Epithelial cell of prostate (primary cell): ENCODE measurements around the gene LEKR1.
A peak's percentile ranks its signal among the peaks of the same experiment; 100 is the strongest.
"Not testable (repeated sequence)": the region's sequence is repeated elsewhere in the genome, so short reads cannot be mapped to it uniquely, and the experiment has no call there.

Source experiments
- DNase-seq: peaks from one replicate; pipeline ENCODE4 v3.0.0-alpha.2; 2011; ENCODE audit warnings: low read depth, low spot score
- H3K27ac ChIP-seq: fragments of 450-650 bp; 2 replicates; pipeline ENCODE4 v1.5.1; 2017; ENCODE audit warnings: mild to moderate bottlenecking

The LEKR1 gene

DNA sequence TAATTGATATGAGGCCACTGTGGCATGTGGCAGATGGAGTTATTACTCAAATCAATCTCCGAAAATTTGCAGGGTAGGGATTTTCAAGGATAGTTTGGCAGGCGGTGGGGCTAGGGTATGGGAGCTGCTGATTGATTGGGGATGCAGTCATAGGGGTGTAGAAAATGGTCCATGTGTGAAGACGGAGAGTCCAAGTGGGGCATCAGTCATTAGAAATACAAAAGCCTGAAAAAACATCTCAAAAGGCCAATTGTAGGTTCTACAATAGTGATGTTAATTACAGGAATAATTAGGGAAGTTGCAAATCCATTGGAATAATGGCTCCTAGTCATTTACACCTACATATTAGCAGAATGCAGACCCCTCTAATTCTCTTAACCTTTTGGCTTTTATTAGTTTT is 4.9 kb downstream of the LEKR1 start:
- DNase-seq, result no peak
- no peak overlapping the region for H3K27ac ChIP-seq

DNA sequence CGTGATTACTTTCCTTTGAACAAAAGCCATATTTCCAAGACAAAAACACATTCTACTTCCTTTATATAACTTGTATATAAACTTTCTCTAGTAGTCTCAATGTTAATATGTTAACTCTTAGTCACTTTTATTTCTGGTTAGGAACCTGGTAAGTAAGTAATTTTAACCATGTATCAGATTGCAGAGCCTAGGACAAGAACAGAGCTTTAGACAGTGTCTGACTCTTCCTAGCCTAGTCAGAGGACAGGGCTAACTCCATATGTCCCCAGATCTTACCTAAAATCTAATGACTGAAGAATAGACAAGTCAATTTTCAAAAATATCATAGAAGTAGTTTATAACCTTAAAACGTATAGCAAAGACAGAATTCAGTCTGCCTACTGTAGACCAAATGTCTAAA is 8.3 kb downstream of the LEKR1 start:
- no peak overlapping the region for H3K27ac ChIP-seq
- no peak for DNase-seq

DNA sequence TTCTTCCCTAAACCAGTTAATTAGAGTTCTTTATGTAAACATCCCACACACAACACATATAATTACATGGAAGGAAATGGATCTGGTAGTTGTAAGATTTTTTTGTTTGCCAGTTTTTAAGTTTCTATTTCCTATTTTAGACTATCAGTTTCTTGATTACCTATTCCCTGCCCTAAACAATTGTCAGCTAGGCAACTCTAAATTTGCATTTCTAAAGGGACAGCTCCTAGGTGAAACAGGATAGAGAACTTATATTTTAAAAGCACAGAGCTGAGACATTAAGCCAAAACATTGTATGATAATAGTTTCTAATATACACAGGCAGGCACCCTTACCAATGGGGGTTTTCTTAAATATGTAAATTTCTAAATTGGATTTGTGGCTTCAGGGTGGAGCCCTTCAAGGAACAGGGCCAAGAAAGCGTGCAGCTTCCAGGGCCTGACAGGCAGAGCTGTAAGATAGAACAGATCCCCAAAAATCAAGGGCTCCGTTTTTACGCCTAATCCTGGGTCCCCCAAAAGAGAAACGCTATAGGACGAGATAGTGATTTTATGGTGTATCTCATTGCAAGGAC is 8.9 kb downstream of the LEKR1 start:
- H3K27ac ChIP-seq, result no peak overlapping the region
- DNase-seq, result no peak

DNA sequence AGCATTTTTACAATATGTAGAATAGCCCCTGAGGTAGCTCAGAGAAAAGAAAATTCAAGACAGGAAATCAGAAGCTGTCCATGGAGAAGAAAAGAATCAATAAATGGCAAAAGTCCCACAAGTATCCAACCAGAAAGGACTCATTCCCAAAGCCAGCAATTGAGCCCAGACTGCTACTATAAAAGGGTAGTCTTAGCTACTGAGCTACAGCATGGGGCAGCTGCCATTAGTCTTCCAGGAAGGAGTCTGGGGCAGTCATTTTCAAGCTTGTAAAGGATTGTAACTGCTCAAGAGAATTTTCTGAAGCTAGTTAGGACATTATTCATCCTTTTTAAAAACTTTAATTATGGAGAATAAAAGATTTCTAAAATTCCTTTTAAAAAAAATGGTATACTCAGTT is 10.5 kb downstream of the LEKR1 start:
- no peak for DNase-seq
- H3K27ac ChIP-seq, result no peak overlapping the region

DNA sequence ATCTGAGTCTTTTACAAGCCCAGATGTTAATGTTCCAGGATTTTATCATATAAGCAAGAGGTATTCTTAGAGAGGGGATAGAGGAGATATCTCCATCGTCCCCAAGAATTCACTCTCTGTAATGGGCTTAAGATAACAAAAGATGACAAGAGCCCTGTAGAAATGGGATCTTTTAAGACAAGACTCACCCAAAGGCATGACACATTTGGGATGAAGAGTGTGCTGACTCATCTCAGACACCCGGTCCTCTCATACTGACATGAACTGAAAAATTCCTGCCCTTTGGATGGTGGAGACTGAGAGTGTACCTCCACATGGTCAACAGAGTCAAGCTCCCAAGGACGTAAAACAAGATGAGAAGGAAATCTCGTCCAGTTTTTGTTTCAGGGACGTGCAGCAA is 11.0 kb downstream of the LEKR1 start:
- no peak for DNase-seq
- no peak overlapping the region for H3K27ac ChIP-seq

GRCh38 chr3:156838035-156838434 is 11.9 kb downstream of the LEKR1 start:
- no peak for DNase-seq
- H3K27ac ChIP-seq, result no peak overlapping the region

- H3K27ac ChIP-seq, result no peak overlapping the region
- DNase-seq, result no peak
Measured at GRCh38 chr3:156840826-156841689, 14.9 kb downstream of the LEKR1 start.

DNA sequence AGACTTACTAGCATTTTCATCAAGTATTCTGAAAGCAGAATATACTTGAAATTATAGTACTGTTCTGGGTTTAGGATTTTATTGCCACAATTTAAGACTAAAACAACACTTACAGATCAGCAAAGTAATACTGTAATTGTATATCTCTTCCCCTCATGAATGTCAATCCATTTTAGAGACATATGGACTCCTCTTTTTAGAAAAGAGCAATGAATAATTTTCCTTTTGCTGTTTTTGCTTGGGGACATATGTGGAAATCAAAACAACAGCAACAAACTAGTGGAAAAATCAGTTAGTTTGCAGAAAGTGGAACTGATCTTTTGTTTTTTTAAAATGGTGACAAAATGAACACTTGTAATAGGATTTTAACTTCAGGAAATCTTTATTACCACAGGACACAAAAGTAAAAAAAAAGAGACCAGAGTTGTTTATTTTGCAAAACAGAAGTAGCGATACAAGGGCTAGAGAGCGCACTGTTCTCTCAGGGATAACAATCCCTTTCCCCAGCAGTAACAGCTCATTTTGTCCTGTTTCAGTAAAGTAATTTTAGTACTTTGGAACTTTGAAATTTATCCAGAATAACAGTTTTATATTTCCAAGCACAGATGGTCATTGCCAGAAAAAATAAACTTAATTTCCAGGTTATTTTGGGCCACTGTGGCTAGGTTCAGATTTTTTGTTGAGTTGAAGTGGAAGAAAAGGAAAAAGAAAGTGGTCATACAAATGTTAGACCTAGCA is 17.1 kb downstream of the LEKR1 start:
- H3K27ac ChIP-seq, result no peak overlapping the region
- no peak for DNase-seq

GRCh38 chr3:156847752-156848448 is 21.7 kb downstream of the LEKR1 start:
- no peak for DNase-seq
- H3K27ac ChIP-seq, result no peak overlapping the region

DNA sequence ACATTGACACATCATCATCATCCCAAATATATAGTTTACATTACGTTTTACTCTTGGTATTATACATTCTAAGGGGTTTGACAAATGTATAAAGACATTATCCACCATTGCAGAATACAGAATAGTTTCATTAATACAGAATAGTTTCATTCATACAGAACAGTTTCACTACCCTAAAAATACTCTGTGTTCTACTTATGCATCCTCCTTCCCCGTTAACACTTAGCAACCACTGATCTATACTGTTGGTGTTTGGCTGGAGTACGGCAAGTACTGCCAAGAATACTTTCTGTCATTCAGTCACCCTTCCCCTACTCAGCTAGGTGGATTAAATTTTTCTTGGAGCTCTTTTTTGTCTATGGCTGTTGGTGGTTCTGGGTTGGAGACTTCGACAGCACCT is 33.4 kb downstream of the LEKR1 start:
- DNase-seq, result no peak
- no peak overlapping the region for H3K27ac ChIP-seq

DNA sequence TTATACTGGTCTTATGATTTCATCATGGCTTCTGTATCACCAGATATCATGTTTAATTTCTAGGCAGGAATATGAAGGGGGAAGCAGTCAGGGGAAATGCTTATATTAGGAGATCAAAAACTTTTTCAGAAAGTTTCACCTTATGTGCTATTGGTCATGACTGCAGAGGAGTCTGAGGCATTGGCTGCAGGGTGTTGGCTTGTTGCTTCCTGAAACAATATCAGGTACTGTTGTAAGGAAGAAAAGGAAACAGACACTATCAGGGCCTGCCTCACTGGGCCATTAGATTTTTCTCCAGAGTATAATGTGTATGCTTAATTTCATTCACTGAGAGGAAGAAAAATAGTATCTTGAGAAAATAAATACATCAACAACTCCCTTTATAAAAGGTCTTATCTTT is 34.7 kb downstream of the LEKR1 start:
- peak overlapping the region; percentile 55 for H3K27ac ChIP-seq
- no peak for DNase-seq

- peak overlapping the region; percentile 55 for H3K27ac ChIP-seq
- DNase-seq, result no peak
Measured at GRCh38 chr3:156862338-156862737, 36.2 kb downstream of the LEKR1 start.

- DNase-seq, result no peak
- H3K27ac ChIP-seq, result no peak overlapping the region
Measured at GRCh38 chr3:156865732-156866131, 39.6 kb downstream of the LEKR1 start.

- no peak overlapping the region for H3K27ac ChIP-seq
- no peak for DNase-seq
Measured at GRCh38 chr3:156867174-156867573, 41.0 kb downstream of the LEKR1 start.

- no peak overlapping the region for H3K27ac ChIP-seq
- no peak for DNase-seq
Measured at GRCh38 chr3:156867920-156868319, 41.8 kb downstream of the LEKR1 start.

GRCh38 chr3:156873906-156874305 is 47.8 kb downstream of the LEKR1 start:
- no peak overlapping the region for H3K27ac ChIP-seq
- no peak for DNase-seq

- not testable (repeated sequence) for H3K27ac ChIP-seq, DNase-seq
Measured at GRCh38 chr3:156879491-156879890, 53.3 kb downstream of the LEKR1 start.

DNA sequence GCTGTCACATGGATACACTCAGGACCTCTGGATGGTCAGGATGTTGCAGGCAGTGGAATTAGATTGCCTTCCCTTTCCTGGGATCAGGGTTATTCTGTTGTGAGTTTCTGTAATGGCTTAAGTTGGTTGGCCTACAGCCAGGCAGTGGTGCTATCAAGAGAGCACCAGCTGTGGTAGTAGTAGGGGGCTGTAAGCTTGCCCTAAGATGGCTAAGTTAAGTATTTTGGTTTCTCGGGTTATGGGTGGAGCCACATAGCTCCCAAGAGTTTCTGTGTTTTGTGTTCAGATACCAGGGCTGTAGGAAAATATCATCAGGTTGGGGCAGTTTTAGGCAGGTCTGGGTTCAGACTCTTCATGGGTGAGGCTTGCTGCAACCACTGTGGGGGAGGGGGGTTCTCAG is 59.6 kb downstream of the LEKR1 start:
- DNase-seq, result no peak

GRCh38 chr3:156888176-156888575 is 62.0 kb downstream of the LEKR1 start:
- DNase-seq, result no peak
- H3K27ac ChIP-seq, result no peak overlapping the region

More for the DNA sequence above, 59.6 kb downstream of the LEKR1 start:
- no peak overlapping the region for H3K27ac ChIP-seq

- H3K27ac ChIP-seq, result no peak overlapping the region
- DNase-seq, result no peak
Measured at GRCh38 chr3:156888576-156888975, 62.4 kb downstream of the LEKR1 start.

DNA sequence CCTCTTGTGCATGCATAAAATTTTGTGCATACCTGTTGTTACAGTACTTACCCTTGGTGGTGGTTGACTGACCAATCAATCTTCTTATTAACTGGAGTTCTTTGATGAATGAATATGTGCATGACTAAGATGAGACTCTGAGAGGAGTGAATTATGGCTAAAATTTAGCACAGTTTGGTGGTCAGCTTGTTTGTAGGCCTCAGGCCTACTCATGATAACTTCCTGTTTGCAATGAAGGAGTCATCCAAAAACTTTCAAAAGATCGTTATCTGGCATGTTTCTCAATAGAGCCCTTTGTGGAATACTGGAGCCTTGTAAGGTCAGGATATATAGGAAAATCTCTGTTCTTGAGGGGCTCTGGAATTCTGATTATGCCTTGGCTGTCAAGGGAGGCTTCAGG is 66.5 kb downstream of the LEKR1 start:
- DNase-seq, result peak; percentile 81
- H3K27ac ChIP-seq, result peak overlapping the region; percentile 63
